Karpas-422 (cell line): ENCODE measurements around the gene LIFR. TPM values are rescaled to one million over a fixed set of nuclear protein-coding genes. Genes with fewer than 3 reads are reported as not detected.

Experiments used
- DNase-seq: peaks from one replicate; pipeline ENCODE4 v3.0.0-alpha.2; 2015
- H2AFZ ChIP-seq: fragments of 200-600 bp; sonication (generic); 2 replicates; pipeline ENCODE4 v1.6.1; 2014; ENCODE audit warnings: antibody characterized with exemption, low read length, mixed read lengths
- H3K27ac ChIP-seq: fragments of 200-600 bp; sonication (generic); 2 replicates; pipeline ENCODE4 v1.5.1; 2014; ENCODE audit warnings: mild to moderate bottlenecking, low read length, moderate library complexity
- H3K27me3 ChIP-seq: fragments of 200-600 bp; sonication (generic); 2 replicates; pipeline ENCODE4 v1.6.1; 2014; ENCODE audit warnings: low read length, mixed read lengths
- H3K36me3 ChIP-seq: fragments of 200-600 bp; sonication (generic); 2 replicates; pipeline ENCODE4 v1.6.1; 2014; ENCODE audit warnings: low read length, mixed read lengths; ENCODE audit not compliant: insufficient read depth
- H3K4me1 ChIP-seq: fragments of 200-600 bp; sonication (generic); 2 replicates; pipeline ENCODE4 v1.6.1; 2014; ENCODE audit warnings: mild to moderate bottlenecking, low read length, mixed read lengths
- H3K4me2 ChIP-seq: fragments of 200-600 bp; sonication (generic); 2 replicates; pipeline ENCODE4 v1.6.1; 2014; ENCODE audit warnings: low read length, low read depth, mild to moderate bottlenecking; ENCODE audit not compliant: poor library complexity, severe bottlenecking
- H3K4me3 ChIP-seq: fragments of 200-600 bp; sonication (generic); 2 replicates; pipeline ENCODE4 v1.5.1; 2014; ENCODE audit warnings: mild to moderate bottlenecking, antibody characterized with exemption, low read length, mixed read lengths
- H3K79me2 ChIP-seq: fragments of 200-600 bp; sonication (generic); 2 replicates; pipeline ENCODE4 v1.6.1; 2014; ENCODE audit warnings: mild to moderate bottlenecking, low read length, mixed read lengths
- H3K9ac ChIP-seq: fragments of 200-600 bp; sonication (generic); 2 replicates; pipeline ENCODE4 v1.6.0; 2014; ENCODE audit warnings: low read length
- H3K9me2 ChIP-seq: fragments of 200-600 bp; sonication (generic), shearing (Covaris generic); replicated peaks from 2 replicates; pipeline ENCODE4 v1.6.0; 2014; ENCODE audit warnings: mild to moderate bottlenecking, low read length, moderate library complexity; ENCODE audit not compliant: insufficient read depth
- H3K9me3 ChIP-seq: fragments of 300-700, 200-600 bp; sonication (generic); 2 replicates; pipeline ENCODE4 v1.6.1; 2014; ENCODE audit warnings: low read length, mixed read lengths
- H4K20me1 ChIP-seq: fragments of 200-600 bp; sonication (generic); 2 replicates; pipeline ENCODE4 v1.6.1; 2014; ENCODE audit warnings: mild to moderate bottlenecking, antibody characterized with exemption, low read length, low read depth; ENCODE audit not compliant: insufficient read depth
- total RNA-seq: library from RNA; depleted of rRNA; stranded (reverse); fragments of >200 nt; shearing (Covaris generic); gene quantifications from 2 replicates; pipeline ENCODE4 v1.2.3, GENCODE V29; 2014; ENCODE audit warnings: low replicate concordance

Gene LIFR
- total RNA-seq, 1 experiment from 2014 or later = not detected

DNA sequence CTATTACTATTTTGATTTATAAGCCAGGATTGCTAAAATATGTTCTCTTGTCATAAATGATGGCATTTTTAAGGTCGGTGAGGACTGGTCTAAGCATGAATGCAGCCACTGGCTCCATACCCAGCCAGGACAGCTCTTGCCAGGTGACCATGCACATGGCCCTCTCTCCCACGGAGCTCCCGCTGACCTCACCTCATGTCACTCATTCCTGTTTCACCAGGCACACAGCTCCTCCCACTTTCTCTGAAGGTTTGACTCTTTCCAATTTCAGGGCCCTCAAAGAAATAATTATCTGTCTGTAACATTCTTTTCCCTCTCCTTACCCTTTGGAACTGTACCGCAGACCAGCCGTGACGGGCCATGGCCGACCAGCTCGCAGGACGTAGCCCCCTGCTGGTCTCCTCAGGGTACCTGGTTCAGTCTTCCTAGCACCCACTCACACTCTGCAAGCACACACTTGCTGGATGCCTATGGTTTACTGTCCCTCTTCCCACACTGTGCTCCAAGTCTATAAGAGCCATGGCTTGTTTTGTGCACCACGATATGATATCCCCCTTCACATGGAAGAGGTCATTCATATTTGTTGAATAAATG is 72.5 kb downstream of the LIFR start:
- no peak overlapping the region for H3K9ac ChIP-seq
- no peaks in the 10 kb centered on the region for H3K27me3 ChIP-seq
- DNase-seq = no peak
- H4K20me1 ChIP-seq = no peaks in the 10 kb centered on the region
- H3K36me3 ChIP-seq = no peaks in the 10 kb centered on the region
- H3K79me2 ChIP-seq = no peaks in the 10 kb centered on the region
- H3K9me3 ChIP-seq = no peaks in the 10 kb centered on the region
- H2AFZ ChIP-seq = no peak overlapping the region
- H3K27ac ChIP-seq = no peak overlapping the region
- no peak overlapping the region for H3K4me2 ChIP-seq
- no peaks in the 10 kb centered on the region for H3K4me1 ChIP-seq
- H3K4me3 ChIP-seq = no peak overlapping the region
- no peaks in the 10 kb centered on the region for H3K9me2 ChIP-seq

DNA sequence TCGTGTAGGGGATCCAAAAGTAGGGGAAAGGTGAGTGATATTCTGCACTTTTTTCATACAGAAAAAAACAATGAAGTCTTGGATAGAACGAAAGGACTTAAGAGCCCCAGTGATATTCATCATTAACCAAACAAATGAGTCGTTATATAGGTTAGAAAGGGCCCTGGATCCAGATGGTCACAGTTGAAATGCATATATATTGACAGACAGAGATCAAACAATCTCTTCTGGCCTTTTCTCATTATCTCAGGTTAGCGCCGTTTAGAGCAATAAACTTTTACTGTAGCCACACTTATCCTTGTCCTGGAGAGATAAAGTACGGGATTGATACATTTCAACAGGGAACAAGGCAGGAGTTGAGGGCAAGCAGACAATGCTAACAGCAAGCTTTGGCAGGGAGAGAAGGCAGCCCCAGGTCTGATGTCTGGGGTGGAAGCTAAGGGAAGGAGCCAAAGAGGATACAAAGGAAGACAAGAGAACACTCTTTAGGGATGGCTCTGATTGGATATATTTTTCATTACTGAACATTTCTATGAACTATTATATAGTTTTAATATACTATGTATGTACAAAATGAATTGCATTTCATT is 77.0 kb downstream of the LIFR start:
- Histone ChIP-seq H3K27me3 (peaks cover 2% of the 10 kb centered on the region; the same call in 1 of the 2 replicates), H3K4me1 (no peaks in the 10 kb centered on the region), H3K4me2 (no peak overlapping the region), H3K9me3 (no peaks in the 10 kb centered on the region), H3K9ac (no peak overlapping the region), H2AFZ (no peak overlapping the region), H3K4me3 (no peak overlapping the region), H3K9me2 (no peaks in the 10 kb centered on the region), H3K27ac (no peak overlapping the region), H3K79me2 (no peaks in the 10 kb centered on the region), H4K20me1 (no peaks in the 10 kb centered on the region), H3K36me3 (no peaks in the 10 kb centered on the region)
- no peak for DNase-seq

DNA sequence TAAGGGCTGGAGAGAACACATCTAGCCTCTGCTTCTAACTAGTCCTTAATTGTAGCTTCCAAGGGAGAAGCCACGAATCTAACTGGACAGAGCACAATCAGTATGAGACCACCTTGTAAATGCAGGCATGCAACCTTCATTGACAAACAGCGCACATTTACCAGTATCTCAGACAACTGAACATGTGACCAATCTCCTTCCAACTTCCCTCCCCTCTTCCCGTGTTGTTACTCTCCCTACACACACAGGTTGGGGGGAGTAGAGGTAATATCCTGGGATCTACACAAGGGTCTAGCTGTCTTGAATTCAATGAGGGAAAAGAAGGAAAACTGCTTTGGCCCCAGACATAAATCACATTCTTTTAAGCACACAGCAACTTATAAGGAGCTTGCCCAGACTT is 77.6 kb downstream of the LIFR start:
- peaks cover 2% of the 10 kb centered on the region; the same call in 1 of the 2 replicates for H3K27me3 ChIP-seq
- H3K27ac ChIP-seq = no peak overlapping the region

DNA sequence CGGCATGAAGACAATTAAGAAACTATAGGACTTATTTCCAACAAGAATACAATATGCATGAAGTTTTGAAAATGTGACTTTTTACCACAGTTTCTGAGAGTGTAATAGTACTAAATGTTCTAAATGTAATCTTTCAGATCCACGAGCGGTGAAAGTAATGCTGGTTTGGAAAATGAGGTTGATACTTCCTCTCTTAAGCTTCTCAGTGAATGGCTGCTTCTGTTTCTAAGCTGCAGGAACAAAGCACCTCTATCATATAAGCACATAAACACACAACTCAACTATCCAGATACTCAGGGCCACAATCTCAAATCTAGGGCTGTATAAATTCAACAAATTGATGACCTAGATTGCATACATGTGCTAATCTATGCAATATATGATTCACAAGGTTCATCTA is 78.3 kb downstream of the LIFR start:
- Histone ChIP-seq H2AFZ (no peak overlapping the region), H3K27me3 (peaks cover 2% of the 10 kb centered on the region; the same call in 1 of the 2 replicates), H3K4me1 (no peaks in the 10 kb centered on the region), H3K27ac (no peak overlapping the region), H3K79me2 (no peaks in the 10 kb centered on the region), H3K9me3 (no peaks in the 10 kb centered on the region), H3K4me3 (no peak overlapping the region), H3K4me2 (no peak overlapping the region), H3K9me2 (no peaks in the 10 kb centered on the region), H3K9ac (no peak overlapping the region), H4K20me1 (no peaks in the 10 kb centered on the region), H3K36me3 (no peaks in the 10 kb centered on the region)
- DNase-seq = no peak

More for the DNA sequence above, 77.6 kb downstream of the LIFR start:
- Histone ChIP-seq H2AFZ (no peak overlapping the region), H3K9me3 (no peaks in the 10 kb centered on the region), H3K4me2 (no peak overlapping the region), H3K36me3 (no peaks in the 10 kb centered on the region), H3K4me3 (no peak overlapping the region), H3K4me1 (no peaks in the 10 kb centered on the region), H4K20me1 (no peaks in the 10 kb centered on the region), H3K9ac (no peak overlapping the region), H3K9me2 (no peaks in the 10 kb centered on the region), H3K79me2 (no peaks in the 10 kb centered on the region)
- no peak for DNase-seq

DNA sequence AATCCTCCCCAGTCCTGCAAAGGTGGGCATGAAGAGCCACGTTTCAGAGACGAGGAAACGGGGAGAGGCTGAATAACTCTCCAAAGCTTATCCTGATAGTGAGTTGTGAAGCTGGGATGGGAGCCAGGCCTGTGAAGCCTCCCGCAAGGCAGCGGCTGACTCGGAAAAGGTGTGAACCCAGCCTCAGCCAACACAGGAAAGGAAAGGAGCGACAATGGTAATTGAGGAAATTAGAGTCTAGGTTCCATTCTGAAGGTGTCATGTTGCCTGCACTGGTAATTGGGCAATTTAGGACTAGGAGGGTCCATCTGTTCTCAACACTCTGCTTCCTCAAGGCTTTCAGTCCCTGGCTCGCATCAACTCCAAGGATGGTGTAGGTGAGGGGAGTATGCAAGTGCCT is 83.4 kb downstream of the LIFR start:
- H3K79me2 ChIP-seq = no peaks in the 10 kb centered on the region
- H3K36me3 ChIP-seq = no peaks in the 10 kb centered on the region
- no peaks in the 10 kb centered on the region for H3K9me3 ChIP-seq
- no peaks in the 10 kb centered on the region for H3K9me2 ChIP-seq
- peaks cover under 1% of the 10 kb centered on the region; the same call in 1 of the 2 replicates for H4K20me1 ChIP-seq
- H3K4me2 ChIP-seq = no peak overlapping the region
- peaks cover 2% of the 10 kb centered on the region; the same call in 1 of the 2 replicates for H3K27me3 ChIP-seq
- no peak overlapping the region for H3K9ac ChIP-seq
- H3K4me3 ChIP-seq = no peak overlapping the region
- no peaks in the 10 kb centered on the region for H3K4me1 ChIP-seq
- H2AFZ ChIP-seq = no peak overlapping the region
- no peak overlapping the region for H3K27ac ChIP-seq
- no peak for DNase-seq

DNA sequence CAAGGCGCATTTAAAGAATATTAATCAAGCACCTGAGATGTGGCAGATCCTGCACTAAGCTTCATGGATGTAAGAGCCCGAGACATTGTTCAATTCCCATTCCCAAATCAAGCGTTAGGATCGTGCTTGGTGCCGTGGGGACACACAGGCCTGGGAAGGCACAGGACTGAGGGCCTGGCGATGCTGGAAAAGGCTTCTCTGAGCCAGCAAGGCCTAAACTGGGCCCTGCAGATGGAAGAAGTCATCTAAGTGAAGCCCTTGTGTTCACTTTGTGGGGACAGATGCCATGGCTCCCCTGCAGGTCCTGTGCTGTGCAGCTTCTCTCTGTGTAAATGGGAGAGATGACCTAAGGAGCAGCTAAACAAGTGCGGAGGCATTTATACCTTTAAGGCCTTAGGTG is 83.9 kb downstream of the LIFR start:
- Histone ChIP-seq H3K4me2 (no peak overlapping the region), H3K9me3 (no peaks in the 10 kb centered on the region), H3K9me2 (no peaks in the 10 kb centered on the region), H3K4me1 (no peaks in the 10 kb centered on the region), H3K36me3 (no peaks in the 10 kb centered on the region), H4K20me1 (peaks cover 5% of the 10 kb centered on the region; the same call in 1 of the 2 replicates), H3K4me3 (no peak overlapping the region), H3K79me2 (no peaks in the 10 kb centered on the region), H3K9ac (no peak overlapping the region), H2AFZ (no peak overlapping the region), H3K27me3 (peaks cover 2% of the 10 kb centered on the region; the same call in 1 of the 2 replicates), H3K27ac (no peak overlapping the region)
- DNase-seq = no peak

DNA sequence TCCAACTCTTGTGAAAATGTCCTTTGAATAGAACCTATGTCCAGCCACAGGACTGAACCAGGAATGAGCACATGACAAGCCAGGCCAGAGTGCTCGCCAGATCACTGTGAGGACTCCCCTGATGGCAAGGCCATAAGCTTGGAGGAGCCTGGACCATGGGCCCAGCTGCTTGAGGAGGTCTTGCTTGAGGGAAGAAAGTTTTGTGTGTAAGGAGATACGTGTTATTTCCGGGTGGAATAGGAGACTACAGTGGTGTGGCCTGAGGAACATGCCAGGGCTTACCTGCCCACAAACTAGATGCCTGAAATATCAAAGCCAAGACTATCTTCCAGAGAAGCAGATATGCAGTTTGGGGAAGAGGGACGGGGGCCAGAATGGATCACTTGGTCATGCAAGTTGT is 84.7 kb downstream of the LIFR start:
- Histone ChIP-seq H3K36me3 (no peaks in the 10 kb centered on the region), H3K4me3 (no peak overlapping the region), H4K20me1 (peaks cover 5% of the 10 kb centered on the region; the same call in 1 of the 2 replicates), H3K9me2 (no peaks in the 10 kb centered on the region), H3K4me1 (no peaks in the 10 kb centered on the region), H3K27me3 (peaks cover 2% of the 10 kb centered on the region; the same call in 1 of the 2 replicates), H2AFZ (no peak overlapping the region), H3K9me3 (no peaks in the 10 kb centered on the region), H3K9ac (no peak overlapping the region), H3K79me2 (no peaks in the 10 kb centered on the region), H3K4me2 (no peak overlapping the region), H3K27ac (no peak overlapping the region)
- no peak for DNase-seq

DNA sequence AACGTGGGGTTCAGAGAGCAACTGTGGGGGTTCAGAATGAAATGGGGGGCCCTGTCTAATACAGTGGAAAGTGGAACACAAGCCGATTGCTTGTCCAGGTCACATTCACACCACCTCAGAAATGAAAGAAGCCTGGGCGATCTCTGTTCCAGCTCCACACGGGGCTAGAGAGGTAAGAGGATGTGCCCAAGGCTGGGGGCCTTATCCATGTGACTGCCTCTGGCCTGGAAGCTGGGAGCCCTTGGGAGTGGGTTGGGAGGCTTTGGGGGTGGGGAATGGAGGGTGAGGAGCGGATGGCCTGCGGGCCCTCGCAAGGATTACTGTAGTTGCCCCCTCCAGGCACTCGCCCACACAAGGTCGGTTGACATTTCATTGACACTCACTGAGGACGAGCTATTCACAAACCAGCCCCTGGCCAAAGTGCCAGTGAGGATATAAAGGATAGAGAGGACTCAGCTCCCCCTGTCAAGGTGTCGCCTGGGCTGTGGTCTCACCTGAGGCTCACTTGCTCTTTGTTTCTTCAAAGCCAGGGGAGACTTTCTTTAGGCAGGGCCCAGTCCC is 86.7 kb downstream of the LIFR start:
- H3K4me2 ChIP-seq = no peak overlapping the region
- H4K20me1 ChIP-seq = peaks cover 5% of the 10 kb centered on the region; the same call in 1 of the 2 replicates
- peaks cover 2% of the 10 kb centered on the region; the same call in 1 of the 2 replicates for H3K27me3 ChIP-seq
- no peaks in the 10 kb centered on the region for H3K9me3 ChIP-seq
- H3K9ac ChIP-seq = no peak overlapping the region
- H3K9me2 ChIP-seq = no peaks in the 10 kb centered on the region
- no peak overlapping the region for H2AFZ ChIP-seq
- H3K27ac ChIP-seq = no peak overlapping the region
- peaks cover 5% of the 10 kb centered on the region; the same call in 1 of the 2 replicates for H3K4me1 ChIP-seq
- no peak overlapping the region for H3K4me3 ChIP-seq
- no peaks in the 10 kb centered on the region for H3K79me2 ChIP-seq
- H3K36me3 ChIP-seq = no peaks in the 10 kb centered on the region
- no peak for DNase-seq
